Measurements from ENCODE around the gene KCTD2. TPM values are rescaled to one million over a fixed set of nuclear protein-coding genes. Genes with fewer than 3 reads are reported as not detected.

Gene KCTD2
- total and polyA plus RNA-seq, 9 of the 15 experiments (the other 6 are each of a cell fraction or from before 2014, with no cell fraction given), result 1.7 to 32.9 (median 15.8) TPM

DNA sequence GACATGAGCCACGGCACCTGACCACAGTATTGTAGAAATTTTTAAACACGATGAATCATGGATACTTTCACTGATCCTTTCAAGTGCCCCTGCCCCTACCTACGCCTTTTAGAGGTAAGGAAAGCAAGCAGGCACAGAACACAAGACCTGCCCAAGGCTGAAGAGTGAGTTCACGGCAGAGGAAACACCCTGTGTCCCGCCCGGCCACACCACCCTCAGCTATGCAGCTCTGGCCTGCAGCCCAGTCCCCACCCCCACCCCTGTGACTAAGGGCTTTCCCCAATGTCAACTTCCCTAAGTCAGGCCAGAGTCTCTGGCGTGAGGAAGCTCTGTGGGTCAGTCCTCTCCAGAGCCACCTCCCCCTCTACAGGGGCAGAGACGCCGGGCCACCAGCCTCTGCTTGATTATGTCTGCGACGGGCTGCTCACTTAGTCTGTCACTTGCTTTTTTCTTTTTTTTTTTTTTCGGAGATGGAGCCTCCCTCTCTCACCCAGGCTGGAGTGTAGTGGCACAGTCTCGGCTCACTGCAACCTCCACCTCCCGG lies 49.1 kb downstream of the KCTD2 start (continued):
- TF ChIP-seq, protein P1, sequence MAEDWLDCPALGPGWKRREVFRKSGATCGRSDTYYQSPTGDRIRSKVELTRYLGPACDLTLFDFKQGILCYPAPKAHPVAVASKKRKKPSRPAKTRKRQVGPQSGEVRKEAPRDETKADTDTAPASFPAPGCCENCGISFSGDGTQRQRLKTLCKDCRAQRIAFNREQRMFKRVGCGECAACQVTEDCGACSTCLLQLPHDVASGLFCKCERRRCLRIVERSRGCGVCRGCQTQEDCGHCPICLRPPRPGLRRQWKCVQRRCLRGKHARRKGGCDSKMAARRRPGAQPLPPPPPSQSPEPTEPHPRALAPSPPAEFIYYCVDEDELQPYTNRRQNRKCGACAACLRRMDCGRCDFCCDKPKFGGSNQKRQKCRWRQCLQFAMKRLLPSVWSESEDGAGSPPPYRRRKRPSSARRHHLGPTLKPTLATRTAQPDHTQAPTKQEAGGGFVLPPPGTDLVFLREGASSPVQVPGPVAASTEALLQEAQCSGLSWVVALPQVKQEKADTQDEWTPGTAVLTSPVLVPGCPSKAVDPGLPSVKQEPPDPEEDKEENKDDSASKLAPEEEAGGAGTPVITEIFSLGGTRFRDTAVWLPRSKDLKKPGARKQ (CRISPR knock-in tag; IDR thresholded peaks at IDR 0.05), result no peak
- peak in 1 of 2 experiments; percentile 87; a peak in 2 of 4 replicates for TF ChIP-seq TBL1XR1 (IDR thresholded peaks at IDR 0.05; ENCODE audit: low read length in 2 of 2)
- TF ChIP-seq, protein P2, sequence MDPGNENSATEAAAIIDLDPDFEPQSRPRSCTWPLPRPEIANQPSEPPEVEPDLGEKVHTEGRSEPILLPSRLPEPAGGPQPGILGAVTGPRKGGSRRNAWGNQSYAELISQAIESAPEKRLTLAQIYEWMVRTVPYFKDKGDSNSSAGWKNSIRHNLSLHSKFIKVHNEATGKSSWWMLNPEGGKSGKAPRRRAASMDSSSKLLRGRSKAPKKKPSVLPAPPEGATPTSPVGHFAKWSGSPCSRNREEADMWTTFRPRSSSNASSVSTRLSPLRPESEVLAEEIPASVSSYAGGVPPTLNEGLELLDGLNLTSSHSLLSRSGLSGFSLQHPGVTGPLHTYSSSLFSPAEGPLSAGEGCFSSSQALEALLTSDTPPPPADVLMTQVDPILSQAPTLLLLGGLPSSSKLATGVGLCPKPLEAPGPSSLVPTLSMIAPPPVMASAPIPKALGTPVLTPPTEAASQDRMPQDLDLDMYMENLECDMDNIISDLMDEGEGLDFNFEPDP (CRISPR knock-in tag; IDR thresholded peaks at IDR 0.05), result no peak
- no peak for TF ChIP-seq ZSCAN32 (CRISPR knock-in tag; IDR thresholded peaks at IDR 0.05)
- TF ChIP-seq ZNF445 (CRISPR knock-in tag; IDR thresholded peaks at IDR 0.05; ENCODE audit: low read depth), result no peak
- no peak for TF ChIP-seq KAT7 (CRISPR knock-in tag; IDR thresholded peaks at IDR 0.05; ENCODE audit: borderline replicate concordance)
- TF ChIP-seq CBX8 (IDR thresholded peaks at IDR 0.05; ENCODE audit: borderline replicate concordance, extremely low read depth, low read depth, low read length, poor library complexity, severe bottlenecking), result no peak
- TF ChIP-seq CC2D1A (IDR thresholded peaks at IDR 0.05), result peak; percentile 56; the same call in 1 of the 2 replicates
- no peak for TF ChIP-seq RBM22 (IDR thresholded peaks at IDR 0.05; ENCODE audit: low read depth, low read length, poor library complexity, severe bottlenecking)
- no peak for TF ChIP-seq SIX5 (IDR thresholded peaks at IDR 0.05; ENCODE audit: borderline replicate concordance in 1 of 2, insufficient read depth in 1 of 2, low read depth in 1 of 2, low read length in 2 of 2)
- no peak for TF ChIP-seq ZNF717 (CRISPR knock-in tag; IDR thresholded peaks at IDR 0.05)
- TF ChIP-seq CHD2 (IDR thresholded peaks at IDR 0.05; ENCODE audit: low read depth, low read length), result peak; percentile 59; the same call in 1 of the 2 replicates
- TF ChIP-seq, protein P3, sequence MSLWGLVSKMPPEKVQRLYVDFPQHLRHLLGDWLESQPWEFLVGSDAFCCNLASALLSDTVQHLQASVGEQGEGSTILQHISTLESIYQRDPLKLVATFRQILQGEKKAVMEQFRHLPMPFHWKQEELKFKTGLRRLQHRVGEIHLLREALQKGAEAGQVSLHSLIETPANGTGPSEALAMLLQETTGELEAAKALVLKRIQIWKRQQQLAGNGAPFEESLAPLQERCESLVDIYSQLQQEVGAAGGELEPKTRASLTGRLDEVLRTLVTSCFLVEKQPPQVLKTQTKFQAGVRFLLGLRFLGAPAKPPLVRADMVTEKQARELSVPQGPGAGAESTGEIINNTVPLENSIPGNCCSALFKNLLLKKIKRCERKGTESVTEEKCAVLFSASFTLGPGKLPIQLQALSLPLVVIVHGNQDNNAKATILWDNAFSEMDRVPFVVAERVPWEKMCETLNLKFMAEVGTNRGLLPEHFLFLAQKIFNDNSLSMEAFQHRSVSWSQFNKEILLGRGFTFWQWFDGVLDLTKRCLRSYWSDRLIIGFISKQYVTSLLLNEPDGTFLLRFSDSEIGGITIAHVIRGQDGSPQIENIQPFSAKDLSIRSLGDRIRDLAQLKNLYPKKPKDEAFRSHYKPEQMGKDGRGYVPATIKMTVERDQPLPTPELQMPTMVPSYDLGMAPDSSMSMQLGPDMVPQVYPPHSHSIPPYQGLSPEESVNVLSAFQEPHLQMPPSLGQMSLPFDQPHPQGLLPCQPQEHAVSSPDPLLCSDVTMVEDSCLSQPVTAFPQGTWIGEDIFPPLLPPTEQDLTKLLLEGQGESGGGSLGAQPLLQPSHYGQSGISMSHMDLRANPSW (CRISPR knock-in tag; IDR thresholded peaks at IDR 0.05), result no peak
- no peak for TF ChIP-seq PHF8 (IDR thresholded peaks at IDR 0.05; ENCODE audit: borderline replicate concordance, low read length)
- TF ChIP-seq CREM (IDR thresholded peaks at IDR 0.05; ENCODE audit: low read depth), result peak; percentile 74
- TF ChIP-seq ZNF431 (CRISPR knock-in tag; IDR thresholded peaks at IDR 0.05), result no peak
- TF ChIP-seq ZNF764 (CRISPR knock-in tag; IDR thresholded peaks at IDR 0.05; ENCODE audit: low read depth), result no peak
- TF ChIP-seq, protein P4, sequence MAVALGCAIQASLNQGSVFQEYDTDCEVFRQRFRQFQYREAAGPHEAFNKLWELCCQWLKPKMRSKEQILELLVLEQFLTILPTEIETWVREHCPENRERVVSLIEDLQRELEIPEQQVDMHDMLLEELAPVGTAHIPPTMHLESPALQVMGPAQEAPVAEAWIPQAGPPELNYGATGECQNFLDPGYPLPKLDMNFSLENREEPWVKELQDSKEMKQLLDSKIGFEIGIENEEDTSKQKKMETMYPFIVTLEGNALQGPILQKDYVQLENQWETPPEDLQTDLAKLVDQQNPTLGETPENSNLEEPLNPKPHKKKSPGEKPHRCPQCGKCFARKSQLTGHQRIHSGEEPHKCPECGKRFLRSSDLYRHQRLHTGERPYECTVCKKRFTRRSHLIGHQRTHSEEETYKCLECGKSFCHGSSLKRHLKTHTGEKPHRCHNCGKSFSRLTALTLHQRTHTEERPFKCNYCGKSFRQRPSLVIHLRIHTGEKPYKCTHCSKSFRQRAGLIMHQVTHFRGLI (CRISPR knock-in tag; IDR thresholded peaks at IDR 0.05), result no peak
- TF ChIP-seq ZNF121 (CRISPR knock-in tag; conservative IDR thresholded peaks at IDR 0.05), result no peak
